ENCODE measurements around the gene USP36.
"Not testable (repeated sequence)": the region's sequence is repeated elsewhere in the genome, so short reads cannot be mapped to it uniquely, and the experiment has no call there.

Gene USP36

DNA sequence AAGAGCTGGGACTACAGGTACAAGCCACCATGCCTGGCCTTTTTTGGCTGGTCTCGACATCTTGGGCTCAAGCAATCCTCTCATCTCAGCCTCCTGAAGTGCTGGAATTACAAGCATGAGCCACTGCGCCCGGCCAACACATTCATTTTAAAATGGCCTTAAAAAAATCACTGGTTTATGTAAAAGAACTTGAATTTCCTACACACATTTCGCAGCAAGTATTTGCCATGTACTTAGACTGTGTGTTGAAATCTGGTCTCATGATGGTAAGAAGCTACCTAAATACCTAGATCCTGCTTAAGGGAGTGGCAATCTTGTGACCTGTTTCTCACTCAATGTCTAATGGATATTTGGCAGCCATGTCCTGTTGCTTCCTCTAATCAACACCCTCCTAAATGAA, 50.1 kb downstream of the USP36 start:
- no peak for DNase-seq (ENCODE audit: low spot score)

DNA sequence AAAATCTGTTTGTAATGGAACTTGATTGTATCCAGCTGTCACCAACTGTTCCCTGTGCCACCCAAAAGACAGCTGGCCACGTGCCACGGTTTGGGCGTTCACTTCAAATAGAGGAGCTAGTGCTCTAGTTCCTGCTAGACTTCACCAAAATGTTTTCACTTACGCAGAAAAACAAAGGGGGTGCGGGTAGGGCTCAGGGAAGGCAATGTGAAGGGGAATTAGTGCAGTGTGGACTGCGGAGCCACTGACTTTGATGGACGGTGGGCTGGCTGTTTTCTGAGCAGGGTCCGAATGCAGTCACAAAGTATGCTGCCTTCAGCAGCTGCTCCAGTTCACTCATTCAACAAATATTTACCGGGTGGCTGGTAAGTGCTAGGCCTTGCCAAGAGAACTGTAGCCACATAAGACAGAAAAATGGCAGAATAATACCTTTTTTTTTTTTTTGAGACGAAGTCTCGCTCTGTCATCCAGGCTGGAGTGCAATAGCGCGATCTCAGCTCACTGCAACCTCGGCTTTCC, 50.9 kb downstream of the USP36 start:
- no peak for DNase-seq (ENCODE audit: low spot score)

DNA sequence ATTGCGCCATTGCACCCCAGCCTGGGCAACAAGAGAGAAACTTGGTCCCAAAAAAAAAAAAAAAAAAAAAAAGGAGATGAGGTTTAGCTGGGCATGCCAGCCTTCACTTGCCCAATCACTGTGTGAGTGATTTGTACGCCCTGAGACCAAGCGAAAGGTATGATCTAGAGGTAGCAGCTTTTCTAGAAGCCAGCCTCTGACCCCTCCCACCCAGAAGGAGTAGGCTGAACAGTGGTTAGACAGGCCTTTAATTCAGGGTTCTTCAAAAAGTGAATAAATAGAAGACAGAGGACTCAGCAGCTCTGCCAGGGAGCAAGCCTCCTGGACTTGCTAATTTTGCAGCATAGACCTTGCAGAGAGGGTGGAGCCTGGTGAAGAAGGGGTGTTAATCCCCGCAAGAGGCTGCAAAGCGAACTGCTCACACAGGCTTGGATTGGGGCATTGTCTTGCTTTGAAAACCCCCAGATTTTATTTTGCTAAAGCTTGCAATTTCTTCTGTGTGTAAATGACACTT, 51.4 kb downstream of the USP36 start:
- DNase-seq (ENCODE audit: low spot score) = no peak

GRCh38 chr17:78788451-78788850, 52.2 kb downstream of the USP36 start:
- DNase-seq (ENCODE audit: low spot score) = no peak

DNA sequence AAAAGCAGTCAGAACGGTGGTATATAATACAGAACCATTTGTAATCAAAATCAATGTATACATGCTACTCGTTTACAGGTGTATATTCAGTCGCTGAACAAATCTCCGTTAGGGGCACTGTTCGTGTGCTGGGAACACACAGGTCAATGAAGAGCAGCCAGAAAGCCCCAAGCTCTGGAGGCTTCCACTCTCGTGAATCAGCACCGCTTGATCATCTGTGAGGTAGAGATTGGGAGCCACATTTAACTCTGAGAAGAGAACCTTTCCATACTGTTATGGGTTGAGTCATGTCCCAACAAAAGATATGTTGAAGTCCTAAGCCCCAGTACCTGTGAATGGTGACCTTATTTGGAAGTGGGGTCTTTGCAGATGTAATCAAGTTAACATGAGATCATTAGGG, 53.2 kb downstream of the USP36 start:
- DNase-seq (ENCODE audit: low spot score) = no peak

DNA sequence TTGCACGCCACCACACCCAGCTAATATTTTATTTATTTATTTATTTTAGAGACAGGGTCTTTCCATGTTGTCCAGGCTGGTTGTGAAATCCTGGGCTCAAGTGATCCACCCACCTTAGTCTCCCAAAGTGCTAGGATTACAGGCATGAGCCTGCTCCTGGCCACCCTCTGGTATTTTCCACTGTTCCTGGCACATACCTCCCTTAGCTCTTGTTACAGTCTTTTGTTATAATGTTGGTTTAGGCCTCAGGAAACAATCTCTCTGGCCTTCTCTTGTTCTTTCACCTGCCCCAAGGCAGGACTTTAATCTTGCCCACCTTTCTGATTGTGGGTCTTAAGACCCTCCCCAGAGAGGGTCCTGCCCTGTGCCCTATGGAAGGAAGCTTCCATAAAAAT, 55.0 kb downstream of the USP36 start:
- no peak for DNase-seq (ENCODE audit: low spot score)

DNA sequence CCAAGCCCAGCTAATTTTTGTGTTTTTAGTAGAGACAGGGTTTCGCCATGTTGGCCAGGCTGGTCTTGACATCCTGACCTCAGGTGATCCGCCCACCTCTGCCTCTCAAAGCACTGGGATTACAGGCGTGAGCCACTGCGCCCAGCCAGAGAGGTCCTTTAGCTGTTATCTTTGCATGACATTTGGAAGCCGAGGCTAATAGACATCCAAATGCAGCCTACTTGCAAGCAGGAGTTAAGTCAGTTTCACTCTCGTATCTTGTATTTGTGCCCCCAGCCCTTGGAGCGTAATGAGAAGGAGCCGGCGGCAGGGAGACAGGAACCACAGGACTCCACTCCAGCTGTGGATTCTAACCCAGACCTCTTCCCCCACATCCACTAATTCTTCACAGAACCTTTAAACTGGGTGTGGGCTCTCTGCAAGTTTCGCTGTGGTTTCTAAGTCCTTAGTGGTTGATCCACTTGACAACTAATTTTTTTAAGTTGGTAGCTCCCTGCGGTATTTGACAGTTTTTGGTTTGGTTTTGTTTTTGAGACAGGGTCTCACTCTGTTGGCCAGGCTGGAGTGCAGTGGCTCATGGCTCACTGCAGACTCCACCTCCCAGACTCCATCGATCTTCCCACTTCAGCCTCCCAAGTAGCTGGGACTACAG, 55.5 kb downstream of the USP36 start:
- DNase-seq (ENCODE audit: low spot score) = no peak

GRCh38 chr17:78784352-78784751, 56.3 kb downstream of the USP36 start:
- no peak for DNase-seq (ENCODE audit: low spot score)

DNA sequence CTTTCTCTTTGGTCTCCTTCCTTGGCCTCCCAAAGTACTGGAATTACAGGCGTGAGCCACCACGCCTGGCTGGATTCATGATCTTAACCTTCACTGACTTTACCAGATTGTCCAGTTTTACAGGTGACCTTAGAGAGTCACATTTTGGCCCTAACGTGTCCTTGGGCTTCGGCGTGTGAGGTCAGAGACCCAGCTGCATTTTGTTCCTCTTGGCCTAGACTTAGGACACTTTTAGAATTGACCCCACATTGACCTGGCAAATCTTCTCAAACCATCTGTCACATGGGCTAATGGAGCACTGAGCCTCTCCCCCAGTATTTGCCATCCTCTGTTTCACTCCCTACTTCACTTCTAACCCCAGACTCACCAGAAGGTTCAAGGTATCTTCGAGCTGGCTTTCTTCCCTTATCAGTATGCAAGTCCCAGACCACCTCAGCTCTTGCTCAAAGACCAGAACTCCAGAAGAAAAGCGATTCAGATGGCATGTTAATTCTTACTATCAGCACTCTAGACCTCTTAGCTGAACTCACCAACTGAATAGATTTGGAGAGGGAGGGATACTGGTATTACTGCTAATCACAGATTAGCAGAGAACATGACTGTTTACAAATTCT, 56.8 kb downstream of the USP36 start:
- DNase-seq (ENCODE audit: low spot score) = no peak

GRCh38 chr17:78781893-78782304, 58.7 kb downstream of the USP36 start, which contains the start of gene CYTH1:
Gene CYTH1 (minus strand): TSS chr17:78782273. CDS start chr17:78782223, 50 bp downstream.
- DNase-seq (ENCODE audit: low spot score) = no peak

DNA sequence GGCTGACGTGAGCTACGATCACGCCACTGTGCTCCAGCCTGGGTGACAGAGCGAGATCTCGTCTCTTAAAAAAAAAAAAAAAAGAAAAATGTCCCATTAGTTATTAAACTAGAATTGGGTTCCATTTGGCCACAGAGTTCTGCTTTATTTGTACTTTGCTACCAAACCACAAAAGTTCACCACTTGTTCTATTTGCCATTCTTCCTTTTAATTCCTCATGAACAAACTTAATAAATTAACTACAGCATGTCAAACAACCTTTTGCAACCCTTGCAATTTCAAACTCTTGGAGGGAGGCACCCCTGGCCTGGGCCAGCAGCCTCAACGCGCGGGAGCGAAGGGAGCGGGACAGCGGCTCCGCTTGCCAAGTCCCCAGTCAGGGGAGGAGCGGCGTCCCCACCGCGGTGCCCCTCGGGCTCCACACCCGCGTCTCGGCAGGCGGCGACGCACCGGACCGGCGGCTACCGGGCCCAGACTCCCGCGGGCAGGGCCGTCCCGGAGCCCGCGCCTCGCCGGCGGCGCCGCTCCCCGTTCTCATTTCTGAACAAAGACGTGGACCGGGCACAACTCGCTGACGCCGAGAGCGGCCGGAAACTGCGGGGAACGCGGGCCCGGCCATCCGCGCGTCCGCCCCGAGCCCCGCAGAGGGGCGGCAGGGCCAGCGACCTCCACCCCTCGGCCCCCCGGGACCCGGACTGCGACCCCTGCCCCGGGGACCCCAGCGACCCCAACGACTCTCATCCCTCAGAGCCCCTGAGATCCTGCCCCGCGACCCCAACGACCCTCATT, 59.3 kb downstream of the USP36 start:
- DNase-seq (ENCODE audit: low spot score) = peak; percentile 7

GRCh38 chr17:78780335-78780734, 60.3 kb downstream of the USP36 start:
- no peak for DNase-seq (ENCODE audit: low spot score)

DNA sequence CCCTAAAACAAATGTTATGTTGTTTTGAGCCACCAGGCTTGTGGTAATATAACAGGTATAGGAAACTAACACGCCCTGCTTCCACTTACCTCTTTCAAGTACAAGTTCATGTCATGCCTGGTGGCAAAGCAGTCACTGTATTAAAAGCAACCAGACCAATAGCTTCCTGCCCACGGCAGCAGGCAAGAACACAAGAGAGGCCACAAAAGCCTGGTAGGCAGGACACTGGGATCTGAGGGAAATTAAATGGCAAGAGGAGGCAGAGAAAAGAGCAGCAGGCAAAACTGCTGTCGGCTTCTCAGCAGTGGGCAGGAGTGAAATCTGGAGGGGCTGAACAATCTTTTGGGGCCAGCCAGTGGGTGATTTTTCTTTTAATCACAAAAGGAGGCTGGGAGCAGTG, 60.8 kb downstream of the USP36 start:
- no peak for DNase-seq (ENCODE audit: low spot score)

GRCh38 chr17:78779286-78779651, 61.3 kb downstream of the USP36 start:
- DNase-seq (ENCODE audit: low spot score) = not testable (repeated sequence)

DNA sequence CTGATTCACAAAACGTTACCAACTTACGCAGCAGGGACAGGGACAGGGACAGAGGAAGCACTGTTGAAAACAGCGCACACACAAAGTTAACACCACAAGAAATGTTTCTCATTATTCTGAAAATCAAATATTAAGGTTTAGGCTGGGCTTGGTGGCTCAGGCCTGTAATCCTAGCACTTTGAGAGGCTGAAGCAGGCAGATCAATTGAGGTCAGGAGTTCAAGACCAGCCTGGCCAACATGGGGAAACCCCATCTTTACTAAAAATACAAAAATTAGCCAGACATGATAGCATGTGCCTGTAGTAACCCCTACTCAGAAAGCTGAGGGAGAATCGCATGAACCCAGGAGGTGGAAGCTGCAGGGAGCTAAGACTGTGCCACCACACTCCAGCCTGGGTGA, 62.7 kb downstream of the USP36 start:
- no peak for DNase-seq (ENCODE audit: low spot score)

DNA sequence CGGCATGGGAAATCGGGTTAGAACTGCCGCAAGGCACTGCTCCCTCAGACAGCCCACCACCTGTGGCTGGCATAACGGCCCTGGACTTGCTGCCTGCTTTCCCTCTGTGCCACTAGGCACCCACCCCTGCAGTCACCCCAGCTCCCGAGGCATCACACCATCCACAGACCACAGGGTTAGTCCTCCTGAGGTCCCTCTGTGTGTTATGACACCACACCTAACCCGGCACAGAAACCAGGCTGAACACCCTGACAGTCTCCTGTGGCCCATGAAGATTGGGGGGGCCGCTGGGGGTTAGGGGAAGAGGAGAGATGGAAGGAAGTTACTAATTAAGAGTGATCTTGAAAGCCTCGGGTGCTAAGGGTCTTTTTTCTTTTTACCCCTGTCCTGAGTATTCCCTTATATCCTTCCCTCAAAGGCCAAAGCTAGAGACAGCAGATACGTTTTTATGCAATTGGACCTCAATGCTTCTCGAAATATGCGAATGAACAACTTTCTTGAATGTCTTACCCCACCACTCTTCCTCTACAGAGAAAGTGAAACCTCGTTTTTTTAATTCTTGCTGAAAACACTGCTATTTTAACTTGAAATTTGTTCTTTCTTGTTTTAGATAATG, 65.5 kb downstream of the USP36 start:
- DNase-seq (ENCODE audit: low spot score) = no peak

GRCh38 chr17:78774453-78774852, 66.2 kb downstream of the USP36 start:
- DNase-seq (ENCODE audit: low spot score) = no peak

- DNase-seq (ENCODE audit: low spot score) = no peak
Observed at GRCh38 chr17:78771758-78772382, 68.7 kb downstream of the USP36 start.

GRCh38 chr17:78769196-78769773, 71.3 kb downstream of the USP36 start:
- DNase-seq (ENCODE audit: low spot score) = no peak

DNA sequence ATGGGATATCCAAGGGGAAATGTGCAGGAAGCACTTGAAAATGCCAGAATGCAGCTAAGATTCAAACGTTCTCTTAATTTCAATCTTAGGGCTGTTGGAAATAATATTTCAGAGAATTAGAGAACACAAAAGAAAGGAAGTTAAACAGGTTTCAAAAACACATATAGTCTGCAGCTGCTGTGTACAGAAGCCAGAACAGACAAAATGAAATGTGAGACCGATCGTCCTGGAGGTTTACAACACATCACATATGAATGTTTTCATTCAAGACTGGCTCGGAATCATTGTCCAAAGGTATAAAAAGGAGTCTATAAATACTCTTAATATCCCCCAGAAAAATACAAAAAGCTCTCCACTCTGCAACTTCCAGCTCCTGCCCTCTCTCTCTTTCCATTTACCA, 72.8 kb downstream of the USP36 start:
- no peak for DNase-seq (ENCODE audit: low spot score)

DNA sequence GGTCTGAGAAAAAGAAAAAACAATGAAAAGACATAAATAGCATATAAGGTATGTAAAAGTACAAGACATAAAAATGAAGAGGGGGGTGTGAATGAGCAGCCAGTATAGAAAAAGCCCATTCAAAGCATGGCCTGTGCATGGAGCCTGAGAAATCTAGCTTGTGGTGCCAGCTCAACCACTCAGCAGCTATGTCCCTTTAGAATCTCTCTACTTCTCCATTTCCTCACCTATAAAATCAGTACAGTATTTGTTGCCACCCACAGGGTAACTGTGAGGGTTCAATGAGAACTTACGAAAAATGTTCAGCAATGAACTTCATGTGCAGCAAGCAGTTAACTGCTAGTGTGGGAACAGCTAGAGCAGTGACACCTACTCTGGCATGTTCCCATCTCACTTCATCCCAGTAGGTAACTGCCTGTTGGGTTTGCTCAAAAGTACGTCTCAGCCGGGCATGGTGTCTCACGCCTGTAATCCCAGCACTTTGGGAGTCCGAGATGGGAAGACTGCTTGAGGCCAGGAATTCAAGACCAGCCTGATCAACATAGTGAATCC, 73.8 kb downstream of the USP36 start:
- no peak for DNase-seq (ENCODE audit: low spot score)
